Mucosa of rectum (tissue), 2 donors: ENCODE results near the gene C5orf58.

Source experiments
- H3K27ac ChIP-seq, 2 donors: one replicate each; pipeline ENCODE4 v1.7.0; 2013; ENCODE audit warnings: inconsistent platforms in 2 of 2, low read depth in 2 of 2, low read length in 2 of 2
- H3K27me3 ChIP-seq, 2 donors: one replicate each; pipeline ENCODE4 v1.7.0; 2013; ENCODE audit warnings: low read length in 2 of 2; ENCODE audit not compliant: control insufficient read depth in 2 of 2, insufficient read depth in 2 of 2
- H3K36me3 ChIP-seq, 2 donors: one replicate each; pipeline ENCODE4 v1.7.0; 2013; ENCODE audit warnings: low read length in 2 of 2; ENCODE audit not compliant: control insufficient read depth in 2 of 2, insufficient read depth in 2 of 2
- H3K4me1 ChIP-seq, 2 donors: one replicate each; pipeline ENCODE4 v1.7.0; 2013; ENCODE audit warnings: low read length in 2 of 2, mild to moderate bottlenecking in 1 of 2; ENCODE audit not compliant: control insufficient read depth in 2 of 2, insufficient read depth in 2 of 2
- H3K4me3 ChIP-seq, 2 donors: one replicate each; pipeline ENCODE4 v1.7.0; 2013; ENCODE audit warnings: low read length in 2 of 2
- H3K9ac ChIP-seq, 2 donors: one replicate each; pipeline ENCODE4 v1.7.0; 2013; ENCODE audit warnings: low read length in 2 of 2, low read depth in 1 of 2, mild to moderate bottlenecking in 1 of 2
- H3K9me3 ChIP-seq, 2 donors: one replicate each; pipeline ENCODE4 v1.7.0; 2013; ENCODE audit warnings: low read length in 2 of 2; ENCODE audit not compliant: control insufficient read depth in 2 of 2
- donor health status: healthy.
- donor health status: Normal muscosa, but diverticular disease.

Gene C5orf58

GRCh38 chr5:170221327-170221741 lies 11.5 kb upstream of the C5orf58 start:
- Histone ChIP-seq H3K27ac (peak overlapping the region in 1 of 2 donors; percentile 18), H3K9ac (no peak overlapping the region), H3K36me3 (no peaks in the 10 kb centered on the region), H3K27me3 (no peaks in the 10 kb centered on the region), H3K9me3 (no peaks in the 10 kb centered on the region), H3K4me3 (no peak overlapping the region), H3K4me1 (no peaks in the 10 kb centered on the region)

DNA sequence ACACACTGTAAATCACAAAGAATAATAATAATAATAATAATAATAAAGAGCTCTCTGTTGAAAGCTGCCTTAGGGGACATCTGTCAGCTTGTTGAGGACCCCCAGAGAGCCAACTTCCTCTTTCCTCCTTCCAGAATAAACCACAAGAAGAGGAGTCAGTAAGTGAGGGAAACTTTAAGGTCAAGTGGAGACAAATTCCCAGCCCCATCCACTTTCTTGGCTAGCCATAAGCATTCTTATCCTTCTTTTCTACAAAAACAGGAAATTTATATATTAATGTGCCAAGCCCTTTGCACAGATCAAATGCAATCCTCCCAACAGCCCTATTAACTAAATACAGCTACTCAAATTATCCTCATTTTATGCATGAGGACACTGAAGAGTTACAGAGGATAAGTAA lies 9.4 kb upstream of the C5orf58 start:
- no peak overlapping the region for H3K27ac ChIP-seq
- H3K9ac ChIP-seq = no peak overlapping the region
- no peaks in the 10 kb centered on the region for H3K9me3 ChIP-seq
- H3K27me3 ChIP-seq = no peaks in the 10 kb centered on the region
- H3K4me1 ChIP-seq = no peaks in the 10 kb centered on the region
- no peaks in the 10 kb centered on the region for H3K36me3 ChIP-seq
- H3K4me3 ChIP-seq = no peak overlapping the region

GRCh38 chr5:170223906-170224305 lies 8.9 kb upstream of the C5orf58 start:
- Histone ChIP-seq H3K4me1 (no peaks in the 10 kb centered on the region), H3K9me3 (no peaks in the 10 kb centered on the region), H3K36me3 (no peaks in the 10 kb centered on the region), H3K27me3 (no peaks in the 10 kb centered on the region), H3K9ac (no peak overlapping the region), H3K27ac (no peak overlapping the region), H3K4me3 (no peak overlapping the region)

DNA sequence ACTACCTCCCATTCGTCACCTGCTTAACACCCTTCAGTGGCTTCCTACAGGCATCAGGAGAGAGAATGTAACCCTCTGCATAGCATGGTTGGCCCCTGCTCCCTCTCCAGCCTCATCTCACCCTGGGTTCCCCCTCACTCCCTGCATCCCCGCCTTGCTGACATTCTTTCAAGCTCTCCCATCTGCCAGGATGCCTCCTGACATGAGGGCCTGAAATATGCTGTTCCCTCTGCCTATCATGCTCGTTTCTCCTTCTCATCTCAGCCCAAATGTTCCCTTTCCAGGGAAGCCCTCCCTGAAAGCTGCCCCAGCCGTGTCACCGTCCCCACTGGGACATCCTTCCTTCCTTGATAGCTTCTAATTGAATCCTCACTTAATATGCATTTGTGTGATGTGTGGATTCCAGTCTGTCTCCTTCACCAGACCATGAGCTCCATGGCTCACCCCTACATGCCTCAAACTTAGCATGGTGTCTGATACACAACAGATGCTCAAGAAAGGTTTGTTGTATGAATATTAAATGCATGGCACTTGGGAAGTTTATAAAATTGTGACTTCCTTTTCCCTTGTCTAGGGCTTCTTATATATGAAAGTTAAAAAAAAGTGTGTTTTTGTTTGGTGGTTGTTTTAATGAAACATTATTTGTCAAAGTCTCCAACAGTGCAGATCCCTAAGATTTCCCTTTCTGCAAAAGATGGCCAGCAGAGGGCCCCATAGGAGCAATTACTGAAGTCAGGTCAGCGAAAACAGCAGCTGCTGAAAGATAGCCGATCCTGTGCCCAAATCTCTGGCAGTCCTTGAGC lies 7.3 kb upstream of the C5orf58 start:
- no peak overlapping the region for H3K9ac ChIP-seq
- H3K27ac ChIP-seq = no peak overlapping the region
- no peaks in the 10 kb centered on the region for H3K27me3 ChIP-seq
- H3K4me1 ChIP-seq = no peaks in the 10 kb centered on the region
- no peaks in the 10 kb centered on the region for H3K9me3 ChIP-seq
- no peak overlapping the region for H3K4me3 ChIP-seq
- H3K36me3 ChIP-seq = no peaks in the 10 kb centered on the region

- H3K9ac ChIP-seq = no peak overlapping the region
- no peak overlapping the region for H3K4me3 ChIP-seq
- H3K4me1 ChIP-seq = no peaks in the 10 kb centered on the region
- H3K36me3 ChIP-seq = no peaks in the 10 kb centered on the region
- no peak overlapping the region for H3K27ac ChIP-seq
- H3K9me3 ChIP-seq = no peaks in the 10 kb centered on the region
- no peaks in the 10 kb centered on the region for H3K27me3 ChIP-seq
Measured at GRCh38 chr5:170226129-170226615, 6.6 kb upstream of the C5orf58 start.

DNA sequence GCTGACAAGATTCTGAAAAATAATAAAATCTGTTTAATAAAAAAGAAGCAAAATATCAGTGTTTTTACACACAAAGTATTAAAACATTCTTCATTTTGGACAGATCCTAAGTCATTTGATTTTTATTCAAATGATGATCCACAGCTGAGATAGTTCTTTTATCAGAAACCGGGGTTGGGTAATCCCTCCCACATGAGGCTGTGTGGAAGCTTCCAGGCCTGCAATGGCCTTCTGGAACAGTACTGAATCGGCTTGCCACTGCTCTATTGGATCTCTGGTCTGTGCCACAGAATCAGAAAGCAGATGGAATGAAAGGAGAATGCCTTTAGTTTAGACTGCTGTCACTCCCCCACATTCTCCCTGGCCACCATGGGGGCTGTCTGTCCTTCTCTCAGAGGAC lies 6.1 kb upstream of the C5orf58 start:
- Histone ChIP-seq H3K36me3 (no peaks in the 10 kb centered on the region), H3K9me3 (no peaks in the 10 kb centered on the region), H3K27ac (no peak overlapping the region), H3K4me1 (no peaks in the 10 kb centered on the region), H3K9ac (no peak overlapping the region), H3K4me3 (no peak overlapping the region), H3K27me3 (no peaks in the 10 kb centered on the region)

GRCh38 chr5:170228762-170229435 lies 3.9 kb upstream of the C5orf58 start:
- H3K9ac ChIP-seq = no peak overlapping the region
- H3K27me3 ChIP-seq = no peaks in the 10 kb centered on the region
- no peak overlapping the region for H3K27ac ChIP-seq
- H3K4me1 ChIP-seq = no peaks in the 10 kb centered on the region
- H3K36me3 ChIP-seq = no peaks in the 10 kb centered on the region
- no peak overlapping the region for H3K4me3 ChIP-seq
- no peaks in the 10 kb centered on the region for H3K9me3 ChIP-seq

DNA sequence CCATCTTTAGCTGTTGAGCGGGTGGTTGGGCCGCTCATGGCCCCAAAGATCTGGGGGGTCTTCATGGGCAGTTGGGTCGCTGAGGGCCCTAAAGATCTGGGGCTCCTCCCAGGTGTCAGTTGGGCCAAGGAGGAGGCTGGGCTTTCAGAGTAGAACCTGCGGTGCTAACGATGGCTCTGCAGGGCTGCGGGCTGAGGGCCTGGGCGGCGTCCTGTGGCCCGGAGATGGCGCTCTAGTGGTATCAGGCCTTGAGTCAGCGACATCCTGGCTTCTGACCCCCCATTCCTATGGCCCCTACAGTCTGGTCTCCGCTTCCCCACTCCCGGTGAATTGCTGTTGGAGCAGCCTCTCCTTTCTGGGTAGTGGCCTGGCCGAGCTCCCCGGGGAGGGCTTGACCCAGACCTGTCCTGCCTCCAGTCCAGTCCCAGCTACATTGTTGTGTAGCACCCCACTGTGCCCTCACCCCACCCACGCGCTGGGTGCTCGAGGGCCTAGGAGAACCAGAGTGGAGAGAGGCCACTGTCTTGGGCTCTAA lies 640 bp downstream of the C5orf58 start:
- H3K27ac ChIP-seq = no peak overlapping the region
- H3K4me1 ChIP-seq = no peaks in the 10 kb centered on the region
- H3K36me3 ChIP-seq = no peaks in the 10 kb centered on the region
- H3K9ac ChIP-seq = no peak overlapping the region
- no peak overlapping the region for H3K4me3 ChIP-seq
- H3K27me3 ChIP-seq = no peaks in the 10 kb centered on the region
- H3K9me3 ChIP-seq = no peaks in the 10 kb centered on the region

GRCh38 chr5:170235876-170236864 lies 3.4 kb downstream of the C5orf58 start:
- Histone ChIP-seq H3K9ac (no peak overlapping the region), H3K36me3 (no peaks in the 10 kb centered on the region), H3K27ac (no peak overlapping the region), H3K4me1 (no peaks in the 10 kb centered on the region), H3K27me3 (no peaks in the 10 kb centered on the region), H3K9me3 (no peaks in the 10 kb centered on the region), H3K4me3 (no peak overlapping the region)
